Endodermal cell (in vitro differentiated cells): Measurements from ENCODE around the gene DVL1. TPM values are rescaled to one million over a fixed set of nuclear protein-coding genes. Genes with fewer than 3 reads are reported as not detected.

Experiments
- DNase-seq: peaks from one replicate; pipeline ENCODE4 v3.0.0-alpha.2; 2017
- H3K27ac ChIP-seq: 2 replicates; pipeline ENCODE4 v1.5.1; 2013; ENCODE audit warnings: mild to moderate bottlenecking, low read depth, low read length, moderate library complexity
- H3K27me3 ChIP-seq: 2 replicates; pipeline ENCODE4 v1.6.1; 2013; ENCODE audit warnings: mild to moderate bottlenecking, low read length, moderate library complexity; ENCODE audit not compliant: insufficient read depth, control insufficient read depth, poor library complexity, severe bottlenecking
- H3K36me3 ChIP-seq: 2 replicates; pipeline ENCODE4 v1.7.0; 2013; ENCODE audit warnings: mild to moderate bottlenecking, low read length, moderate library complexity; ENCODE audit not compliant: control insufficient read depth, insufficient read depth
- H3K4me1 ChIP-seq: one replicate; pipeline ENCODE4 v1.7.0; 2013; ENCODE audit warnings: low read length; ENCODE audit not compliant: control insufficient read depth, insufficient read depth
- H3K4me3 ChIP-seq: 2 replicates; pipeline ENCODE4 v1.5.1; 2013; ENCODE audit warnings: mild to moderate bottlenecking, low read length, moderate library complexity
- H3K9ac ChIP-seq: 2 replicates; pipeline ENCODE4 v1.6.1; 2013; ENCODE audit warnings: mild to moderate bottlenecking, low read length, moderate library complexity; ENCODE audit not compliant: poor library complexity, severe bottlenecking; ENCODE audit errors: extremely low read depth
- H3K9me3 ChIP-seq: 2 replicates; pipeline ENCODE4 v1.6.1; 2013; ENCODE audit warnings: mild to moderate bottlenecking, low read length, moderate library complexity; ENCODE audit not compliant: control insufficient read depth
- H3K27ac Mint-ChIP-seq: 2 replicates; pipeline ENCODE4 v1.8.0; 2020; ENCODE audit warnings: mixed read lengths
- H3K27me3 Mint-ChIP-seq: 2 replicates; pipeline ENCODE4 v1.8.0; 2021; ENCODE audit warnings: mild to moderate bottlenecking, mixed read lengths; ENCODE audit not compliant: insufficient read depth
- H3K36me3 Mint-ChIP-seq: 2 replicates; pipeline ENCODE4 v1.8.0; 2020; ENCODE audit warnings: low read depth, mixed read lengths
- H3K4me1 Mint-ChIP-seq: 2 replicates; pipeline ENCODE4 v1.8.0; 2020; ENCODE audit warnings: mixed read lengths
- H3K4me3 Mint-ChIP-seq: 2 replicates; pipeline ENCODE4 v1.8.0; 2020; ENCODE audit warnings: mild to moderate bottlenecking, moderate library complexity, mixed read lengths
- H3K9me3 Mint-ChIP-seq: 2 replicates; pipeline ENCODE4 v1.8.0; 2020; ENCODE audit warnings: mild to moderate bottlenecking, mixed read lengths
- CTCF ChIP-seq: fragments of 200-600 bp; sonication (generic); conservative IDR thresholded peaks from 2 replicates; pipeline ENCODE4 v1.5.0; 2021; ENCODE audit warnings: antibody characterized with exemption, mild to moderate bottlenecking
- WGBS, 2 experiments: methylation state at CpG; one replicate each; pipeline versions ENCODE4 v1.1.5 to v1.1.7; 2013; ENCODE audit warnings: missing lambda C conversion rate in 2 of 2, mixed read lengths in 1 of 2; ENCODE audit not compliant: insufficient coverage in 1 of 2, insufficient read length in 1 of 2; 5-methylcytosine and 5-hydroxymethylcytosine counted together
- total RNA-seq, 2 donors: library from RNA; stranded (reverse); fragmentation: NEBNext Ultra II Directional in 1 of 2; extraction: Animal tissue kit (Norgen Biotek cat#: 25700) in 1 of 2; gene quantifications; 2 replicates in 1 of 2; 3 replicates in 1 of 2; pipeline ENCODE4 v1.2.1, GENCODE V29; 2021

The DVL1 gene
- total RNA-seq, 2 donors from 2014 or later: 71.9 to 73.3 TPM

GRCh38 chr1:1332774-1333480 lies 16.3 kb downstream of the DVL1 start:
- DNase-seq: no peak

GRCh38 chr1:1332031-1332755 lies 17.0 kb downstream of the DVL1 start:
- H3K4me1 ChIP-seq: no peaks in the 10 kb centered on the region
- no peak for DNase-seq
- no peaks in the 10 kb centered on the region for H3K27me3 ChIP-seq
- H3K27ac ChIP-seq: no peak overlapping the region
- Mint-ChIP-seq H3K27me3 (no peaks in the 10 kb centered on the region), H3K36me3 (peaks cover 2% of the 10 kb centered on the region), H3K9me3 (no peaks in the 10 kb centered on the region), H3K27ac (no peak overlapping the region), H3K4me3 (no peak overlapping the region), H3K4me1 (no peaks in the 10 kb centered on the region)
- no peak for TF ChIP-seq CTCF
- no peak overlapping the region for H3K4me3 ChIP-seq
- no peak overlapping the region for H3K9ac ChIP-seq
- peaks cover under 1% of the 10 kb centered on the region for H3K36me3 ChIP-seq
- WGBS, 2 experiments: 89 to 91% methylated on average over 52 to 57 of the region's 57 CpGs
- H3K9me3 ChIP-seq: no peaks in the 10 kb centered on the region

More at GRCh38 chr1:1332774-1333480, 16.3 kb downstream of the DVL1 start:
- H3K36me3 ChIP-seq: peaks cover 5% of the 10 kb centered on the region
- no peak for TF ChIP-seq CTCF
- no peak overlapping the region for H3K27ac Mint-ChIP-seq
- no peak overlapping the region for H3K27ac ChIP-seq
- H3K9me3 Mint-ChIP-seq: no peaks in the 10 kb centered on the region
- no peaks in the 10 kb centered on the region for H3K4me1 ChIP-seq
- no peak overlapping the region for H3K4me3 ChIP-seq
- 94% methylated on average over 42 to 48 of the region's 48 CpGs for WGBS, 2 experiments
- H3K27me3 Mint-ChIP-seq: no peaks in the 10 kb centered on the region
- no peaks in the 10 kb centered on the region for H3K9me3 ChIP-seq
- peaks cover 2% of the 10 kb centered on the region for H3K36me3 Mint-ChIP-seq
- no peaks in the 10 kb centered on the region for H3K4me1 Mint-ChIP-seq
- no peak overlapping the region for H3K4me3 Mint-ChIP-seq
- H3K27me3 ChIP-seq: no peaks in the 10 kb centered on the region
- H3K9ac ChIP-seq: no peak overlapping the region

GRCh38 chr1:1331068-1331965 lies 17.9 kb downstream of the DVL1 start, which contains the start of gene TAS1R3:
Gene TAS1R3, plus strand, starts transcription at chr1:1331280. Its CDS starts 66 bp downstream, at chr1:1331346.
- WGBS, 2 experiments: 88 to 92% methylated on average over 26 to 41 of the region's 41 CpGs
- peaks cover 2% of the 10 kb centered on the region for H3K36me3 Mint-ChIP-seq
- H3K27ac ChIP-seq: peak within 1 kb of the TSS; percentile 24
- no peak within 1 kb of the TSS for H3K4me3 Mint-ChIP-seq
- no peaks in the 10 kb centered on the region for H3K4me1 ChIP-seq
- H3K36me3 ChIP-seq: no peaks in the 10 kb centered on the region
- no peak for DNase-seq
- no peaks in the 10 kb centered on the region for H3K9me3 Mint-ChIP-seq
- H3K27ac Mint-ChIP-seq: no peak within 1 kb of the TSS
- no peak for TF ChIP-seq CTCF
- H3K9me3 ChIP-seq: no peaks in the 10 kb centered on the region
- H3K9ac ChIP-seq: no peak within 1 kb of the TSS
- no peaks in the 10 kb centered on the region for H3K27me3 ChIP-seq
- no peaks in the 10 kb centered on the region for H3K27me3 Mint-ChIP-seq
- no peaks in the 10 kb centered on the region for H3K4me1 Mint-ChIP-seq
- H3K4me3 ChIP-seq: no peak within 1 kb of the TSS
